Progenitor cell of endocrine pancreas (in vitro differentiated cells): Measurements from ENCODE around the gene TIAM2. TPM values are rescaled to one million over a fixed set of nuclear protein-coding genes. Genes with fewer than 3 reads are reported as not detected.

Experiments
- DNase-seq: peaks from one replicate; pipeline ENCODE4 v3.0.0; 2021; ENCODE audit warnings: low spot score; ENCODE audit not compliant: unreplicated experiment
- H3K27ac Mint-ChIP-seq: 2 replicates; pipeline ENCODE4 v1.8.0; 2021; ENCODE audit warnings: mild to moderate bottlenecking, moderate library complexity, mixed read lengths
- H3K27me3 Mint-ChIP-seq: 2 replicates; pipeline ENCODE4 v1.8.0; 2021; ENCODE audit warnings: mixed read lengths
- H3K36me3 Mint-ChIP-seq: 2 replicates; pipeline ENCODE4 v1.8.0; 2022; ENCODE audit warnings: mixed read lengths; ENCODE audit not compliant: insufficient read depth
- H3K4me1 Mint-ChIP-seq: 2 replicates; pipeline ENCODE4 v1.8.0; 2021; ENCODE audit warnings: low read depth, mixed read lengths
- H3K4me3 Mint-ChIP-seq: 2 replicates; pipeline ENCODE4 v1.8.0; 2021; ENCODE audit warnings: low read depth, mild to moderate bottlenecking, moderate library complexity, mixed read lengths
- H3K9me3 Mint-ChIP-seq: 2 replicates; pipeline ENCODE4 v1.8.0; 2021; ENCODE audit warnings: low read depth, mixed read lengths
- total RNA-seq: library from RNA; stranded (reverse); gene quantifications from 2 replicates; pipeline ENCODE4 v1.2.1, GENCODE V29; 2021
- TF ChIP-seq, protein P1 (sequence below): fragments of 200-600 bp; sonication (generic); IDR thresholded peaks from one replicate; pipeline ENCODE4 v1.5.0; 2021; ENCODE audit warnings: antibody characterized with exemption, mild to moderate bottlenecking; ENCODE audit not compliant: unreplicated experiment

Gene TIAM2
- total RNA-seq, 1 donor from 2014 or later = 14.3 TPM

DNA sequence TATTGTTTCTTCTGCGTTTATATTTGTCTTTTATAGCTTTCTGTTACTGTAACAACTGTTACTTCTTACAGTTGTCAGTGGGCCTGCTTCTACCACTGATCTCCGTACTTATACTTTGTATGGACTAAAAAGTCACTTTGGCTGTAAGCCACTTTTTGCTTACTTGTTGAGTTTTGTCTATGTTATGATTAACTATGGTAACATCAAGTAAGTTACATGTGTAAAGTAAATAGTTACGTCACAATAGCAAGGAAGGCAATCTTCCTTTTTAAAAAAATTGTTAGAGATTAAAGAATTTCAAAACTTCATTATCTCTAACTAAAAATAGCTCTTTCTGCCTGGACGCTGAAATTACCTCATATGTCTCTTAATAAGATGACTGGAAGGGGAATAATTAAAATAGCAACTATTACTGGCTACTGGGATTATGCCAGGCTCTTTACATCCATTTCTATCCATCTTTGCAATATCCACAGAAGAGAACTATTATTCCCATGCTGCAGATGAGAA, 308.3 kb downstream of the TIAM2 start:
- H3K9me3 Mint-ChIP-seq = no peaks in the 10 kb centered on the region

DNA sequence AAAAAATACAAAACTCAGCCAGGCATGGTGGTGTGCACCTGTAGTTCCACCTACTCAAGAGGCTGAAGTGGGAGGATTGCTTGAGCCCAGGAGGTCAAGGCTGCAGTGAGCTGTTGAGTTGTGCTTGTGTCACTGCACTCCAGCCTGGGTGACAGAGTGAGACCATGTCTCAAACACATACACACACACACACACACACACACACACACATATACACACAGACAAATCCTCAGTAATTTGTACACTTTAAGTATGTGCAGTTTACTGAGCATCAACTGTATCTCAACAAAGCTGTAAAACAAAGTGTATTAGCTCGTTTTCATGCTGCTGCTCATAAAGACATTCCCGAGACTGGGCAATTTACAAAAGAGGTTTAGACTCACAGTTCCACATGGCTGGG, 311.8 kb downstream of the TIAM2 start:
- TF ChIP-seq, protein P1, sequence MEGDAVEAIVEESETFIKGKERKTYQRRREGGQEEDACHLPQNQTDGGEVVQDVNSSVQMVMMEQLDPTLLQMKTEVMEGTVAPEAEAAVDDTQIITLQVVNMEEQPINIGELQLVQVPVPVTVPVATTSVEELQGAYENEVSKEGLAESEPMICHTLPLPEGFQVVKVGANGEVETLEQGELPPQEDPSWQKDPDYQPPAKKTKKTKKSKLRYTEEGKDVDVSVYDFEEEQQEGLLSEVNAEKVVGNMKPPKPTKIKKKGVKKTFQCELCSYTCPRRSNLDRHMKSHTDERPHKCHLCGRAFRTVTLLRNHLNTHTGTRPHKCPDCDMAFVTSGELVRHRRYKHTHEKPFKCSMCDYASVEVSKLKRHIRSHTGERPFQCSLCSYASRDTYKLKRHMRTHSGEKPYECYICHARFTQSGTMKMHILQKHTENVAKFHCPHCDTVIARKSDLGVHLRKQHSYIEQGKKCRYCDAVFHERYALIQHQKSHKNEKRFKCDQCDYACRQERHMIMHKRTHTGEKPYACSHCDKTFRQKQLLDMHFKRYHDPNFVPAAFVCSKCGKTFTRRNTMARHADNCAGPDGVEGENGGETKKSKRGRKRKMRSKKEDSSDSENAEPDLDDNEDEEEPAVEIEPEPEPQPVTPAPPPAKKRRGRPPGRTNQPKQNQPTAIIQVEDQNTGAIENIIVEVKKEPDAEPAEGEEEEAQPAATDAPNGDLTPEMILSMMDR = no peak
- Mint-ChIP-seq H3K27me3 (no peaks in the 10 kb centered on the region), H3K4me1 (peaks cover 5% of the 10 kb centered on the region), H3K9me3 (no peaks in the 10 kb centered on the region), H3K4me3 (no peak overlapping the region), H3K36me3 (peaks cover 21% of the 10 kb centered on the region), H3K27ac (no peak overlapping the region)
- DNase-seq = no peak

More for the DNA sequence above, 308.3 kb downstream of the TIAM2 start:
- Mint-ChIP-seq H3K36me3 (peaks cover 19% of the 10 kb centered on the region), H3K27me3 (no peaks in the 10 kb centered on the region), H3K4me3 (no peak overlapping the region), H3K27ac (no peak overlapping the region), H3K4me1 (no peaks in the 10 kb centered on the region)
- DNase-seq = no peak
- TF ChIP-seq, protein P1 = no peak
